ENCODE results near the gene VSIG2. TPM values are rescaled to one million over a fixed set of nuclear protein-coding genes. Genes with fewer than 3 reads are reported as not detected.

Gene VSIG2
- total RNA-seq, result 1 to 10 TPM in 3 of 4 donors, under 1 TPM in 1; 0.97 to 1.4 (median 1.0) TPM
- polyA plus RNA-seq, result 0.43 TPM
- long read RNA-seq, donor 1, partial matches to known transcripts, result 1 of 2 reads
- long read RNA-seq, donor 1, other reads (novel, unspliced or antisense), result 1 of 2 reads
- long read RNA-seq, donor 2, result 0 reads
- long read RNA-seq, donor 3, partial matches to known transcripts, result 0 of 2 reads
- long read RNA-seq, donor 3, other reads (novel, unspliced or antisense), result 2 of 2 reads
- long read RNA-seq, donor 4, partial matches to known transcripts, result 1 of 1 reads
- long read RNA-seq, donor 4, other reads (novel, unspliced or antisense), result 0 of 1 reads

GRCh38 chr11:124751741-124752470 is at the start of gene VSIG2:
VSIG2 (minus strand) TSS chr11:124752255; CDS start chr11:124752137, 118 bp downstream.
- Histone ChIP-seq H3K9me3 (ENCODE audit: control insufficient read depth, low read length) (no peaks in the 10 kb centered on the region), H3K4me1 (ENCODE audit: control insufficient read depth, insufficient read depth, low read length) (peaks cover 7% of the 10 kb centered on the region), H3K27me3 (ENCODE audit: control insufficient read depth, insufficient read depth) (no peaks in the 10 kb centered on the region), H3K27ac (ENCODE audit: low read length) (no peak within 1 kb of the TSS), H3K4me3 (ENCODE audit: low read length) (no peak within 1 kb of the TSS)
- DNase-seq, result peak in 2 of 3 donors; percentile 50 to 65
- intact Hi-C loops (cut with DNase I), result no loop called here
- ATAC-seq, result peak in 1 of 2 donors; percentile 2
- WGBS, result 42% methylated on average over 42 of the region's 42 CpGs

- 8% methylated on average over 8 of the region's 8 CpGs for WGBS
- Histone ChIP-seq H3K9me3 (ENCODE audit: control insufficient read depth, low read length) (no peaks in the 10 kb centered on the region), H3K27me3 (ENCODE audit: control insufficient read depth, insufficient read depth) (no peaks in the 10 kb centered on the region), H3K27ac (ENCODE audit: low read length) (peak overlapping the region; percentile 99), H3K4me1 (ENCODE audit: control insufficient read depth, insufficient read depth, low read length) (peaks cover 4% of the 10 kb centered on the region), H3K4me3 (ENCODE audit: low read length) (peak overlapping the region; percentile 94)
- ATAC-seq (peak in 1 of 2 donors; percentile 44), DNase-seq (no peak)
- intact Hi-C loops (cut with DNase I), result no loop called here
Observed at GRCh38 chr11:124801014-124801413, 49.0 kb upstream of the VSIG2 start.

- DNase-seq, result peak; percentile 83 to 94 (median 93)
- peaks cover 4% of the 10 kb centered on the region for H3K4me1 ChIP-seq (ENCODE audit: control insufficient read depth, insufficient read depth, low read length)
- WGBS, result under 1% methylated on average over 62 of the region's 62 CpGs
- H3K9me3 ChIP-seq (ENCODE audit: control insufficient read depth, low read length), result no peaks in the 10 kb centered on the region
- H3K27ac ChIP-seq (ENCODE audit: low read length), result peak within 1 kb of the TSS; percentile 99
- ATAC-seq, result peak; percentile 98
- H3K27me3 ChIP-seq (ENCODE audit: control insufficient read depth, insufficient read depth), result no peaks in the 10 kb centered on the region
- intact Hi-C loops (cut with DNase I), result no loop called here
- peak within 1 kb of the TSS; percentile 94 for H3K4me3 ChIP-seq (ENCODE audit: low read length)
Observed at GRCh38 chr11:124800226-124800929, 48.3 kb upstream of the VSIG2 start, which contains the start of gene MSANTD2. MSANTD2 (minus strand) TSS chr11:124800406; CDS start chr11:124800380, 26 bp downstream.

GRCh38 chr11:124799348-124800225 is 47.5 kb upstream of the VSIG2 start:
- intact Hi-C loops (cut with DNase I), result no loop called here
- peak; percentile 44 to 70 (median 70) for DNase-seq

GRCh38 chr11:124798991-124799347 is 46.9 kb upstream of the VSIG2 start:
- Histone ChIP-seq H3K27me3 (ENCODE audit: control insufficient read depth, insufficient read depth) (no peaks in the 10 kb centered on the region), H3K4me3 (ENCODE audit: low read length) (peak overlapping the region; percentile 94), H3K9me3 (ENCODE audit: control insufficient read depth, low read length) (no peaks in the 10 kb centered on the region), H3K4me1 (ENCODE audit: control insufficient read depth, insufficient read depth, low read length) (peaks cover 4% of the 10 kb centered on the region), H3K27ac (ENCODE audit: low read length) (no peak overlapping the region)
- WGBS, result 3% methylated on average over 8 of the region's 8 CpGs
- ATAC-seq, result no peak
- DNase-seq, result no peak
- intact Hi-C loops (cut with DNase I), result no loop called here

More at GRCh38 chr11:124799348-124800225, 47.5 kb upstream of the VSIG2 start:
- Histone ChIP-seq H3K4me3 (ENCODE audit: low read length) (peak overlapping the region; percentile 94), H3K9me3 (ENCODE audit: control insufficient read depth, low read length) (no peaks in the 10 kb centered on the region), H3K4me1 (ENCODE audit: control insufficient read depth, insufficient read depth, low read length) (peaks cover 4% of the 10 kb centered on the region), H3K27me3 (ENCODE audit: control insufficient read depth, insufficient read depth) (no peaks in the 10 kb centered on the region), H3K27ac (ENCODE audit: low read length) (peak overlapping the region; percentile 99)
- ATAC-seq, result peak; percentile 32 to 38
- WGBS, result under 1% methylated on average over 83 of the region's 83 CpGs

GRCh38 chr11:124796312-124796711 is 44.3 kb upstream of the VSIG2 start:
- DNase-seq, result no peak
- ATAC-seq, result no peak
- intact Hi-C loops (cut with DNase I), result no loop called here
- Histone ChIP-seq H3K9me3 (ENCODE audit: control insufficient read depth, low read length) (no peaks in the 10 kb centered on the region), H3K4me3 (ENCODE audit: low read length) (no peak overlapping the region), H3K27ac (ENCODE audit: low read length) (no peak overlapping the region), H3K27me3 (ENCODE audit: control insufficient read depth, insufficient read depth) (no peaks in the 10 kb centered on the region), H3K4me1 (ENCODE audit: control insufficient read depth, insufficient read depth, low read length) (peaks cover 4% of the 10 kb centered on the region)
- WGBS, result 84% methylated on average over 3 of the region's 3 CpGs

- Histone ChIP-seq H3K4me1 (ENCODE audit: control insufficient read depth, insufficient read depth, low read length) (no peaks in the 10 kb centered on the region), H3K9me3 (ENCODE audit: control insufficient read depth, low read length) (no peaks in the 10 kb centered on the region), H3K27me3 (ENCODE audit: control insufficient read depth, insufficient read depth) (no peaks in the 10 kb centered on the region), H3K27ac (ENCODE audit: low read length) (no peak overlapping the region), H3K4me3 (ENCODE audit: low read length) (no peak overlapping the region)
- DNase-seq (no peak), ATAC-seq (peak; percentile 51 to 66)
- 86% methylated on average over 2 of the region's 2 CpGs for WGBS
- intact Hi-C loops (cut with DNase I), result no loop called here
Observed at GRCh38 chr11:124793466-124794278, 41.6 kb upstream of the VSIG2 start.

GRCh38 chr11:124791626-124792341 is 39.7 kb upstream of the VSIG2 start:
- Histone ChIP-seq H3K9me3 (ENCODE audit: control insufficient read depth, low read length) (no peaks in the 10 kb centered on the region), H3K27me3 (ENCODE audit: control insufficient read depth, insufficient read depth) (no peaks in the 10 kb centered on the region), H3K4me3 (ENCODE audit: low read length) (no peak overlapping the region), H3K27ac (ENCODE audit: low read length) (no peak overlapping the region), H3K4me1 (ENCODE audit: control insufficient read depth, insufficient read depth, low read length) (no peaks in the 10 kb centered on the region)
- intact Hi-C loops (cut with DNase I), result no loop called here
- DNase-seq (no peak), ATAC-seq (no peak)
- WGBS, result 91% methylated on average over 4 of the region's 4 CpGs

GRCh38 chr11:124788521-124788920 is 36.5 kb upstream of the VSIG2 start:
- H3K27me3 ChIP-seq (ENCODE audit: control insufficient read depth, insufficient read depth), result no peaks in the 10 kb centered on the region
- no peaks in the 10 kb centered on the region for H3K4me1 ChIP-seq (ENCODE audit: control insufficient read depth, insufficient read depth, low read length)
- no peaks in the 10 kb centered on the region for H3K9me3 ChIP-seq (ENCODE audit: control insufficient read depth, low read length)
- ATAC-seq (no peak), DNase-seq (no peak)
- no peak overlapping the region for H3K27ac ChIP-seq (ENCODE audit: low read length)
- H3K4me3 ChIP-seq (ENCODE audit: low read length), result no peak overlapping the region
- intact Hi-C loops (cut with DNase I), result no loop called here
